GM12878 (cell line): ENCODE measurements around the gene EPB41. TPM values are rescaled to one million over a fixed set of nuclear protein-coding genes. Genes with fewer than 3 reads are reported as not detected.

Experiments
- ATF3 ChIP-seq: IDR thresholded peaks from 2 replicates; pipeline ENCODE4 v1.6.1; 2011; ENCODE audit warnings: low read depth, mild to moderate bottlenecking, low read length, moderate library complexity, borderline replicate concordance; ENCODE audit errors: extremely low read depth
- BHLHE40 ChIP-seq, 2 experiments: fragments of 450-650 bp in 1 of 2; IDR thresholded peaks; 2 replicates each; pipeline ENCODE4 v1.6.1; 2011 to 2017; ENCODE audit warnings: low read depth in 2 of 2, borderline replicate concordance in 1 of 2, improper control_type of control experiment in 1 of 2, low read length in 1 of 2, mild to moderate bottlenecking in 1 of 2
- BRCA1 ChIP-seq: IDR thresholded peaks from 2 replicates; pipeline ENCODE4 v1.6.1; 2011; ENCODE audit warnings: low read depth, low read length, improper control_type of control experiment
- CBX3 ChIP-seq: fragments of 200-600 bp; sonication (generic); IDR thresholded peaks from 2 replicates; pipeline ENCODE4 v1.6.1; 2016; ENCODE audit warnings: low read depth, borderline replicate concordance
- E4F1 ChIP-seq: fragments of 450-650 bp; IDR thresholded peaks from 2 replicates; pipeline ENCODE4 v1.6.1; 2018; ENCODE audit warnings: borderline replicate concordance, mild to moderate bottlenecking; ENCODE audit not compliant: partially characterized antibody
- HDGF ChIP-seq: fragments of 450-650 bp; IDR thresholded peaks from 2 replicates; pipeline ENCODE4 v1.6.1; 2016; ENCODE audit warnings: antibody characterized with exemption
- MTA2 ChIP-seq: fragments of 450-650 bp; IDR thresholded peaks from 2 replicates; pipeline ENCODE4 v1.6.1; 2016; ENCODE audit warnings: low read depth, mild to moderate bottlenecking, moderate library complexity
- POLR2AphosphoS2 ChIP-seq: IDR thresholded peaks from 2 replicates; pipeline ENCODE4 v1.6.1; 2011; ENCODE audit warnings: low read depth, mild to moderate bottlenecking, low read length, improper control_type of control experiment, moderate library complexity
- PRDM15 ChIP-seq: fragments of 450-650 bp; formaldehyde crosslinking; IDR thresholded peaks from 2 replicates; pipeline ENCODE4 v1.4.0; 2020; ENCODE audit warnings: mild to moderate bottlenecking, moderate library complexity
- RELB ChIP-seq: fragments of 450-650 bp; IDR thresholded peaks from 2 replicates; pipeline ENCODE4 v1.6.1; 2017; ENCODE audit warnings: low read depth, mild to moderate bottlenecking, moderate library complexity
- SMAD5 ChIP-seq: IDR thresholded peaks from 2 replicates; pipeline ENCODE4 v1.6.1; 2016; ENCODE audit warnings: antibody characterized with exemption, low read depth
- SMARCA5 ChIP-seq: fragments of 450-650 bp; IDR thresholded peaks from 2 replicates; pipeline ENCODE4 v1.6.1; 2017; ENCODE audit warnings: mild to moderate bottlenecking
- STAT1 ChIP-seq: fragments of 450-650 bp; conservative IDR thresholded peaks from 2 replicates; pipeline ENCODE4 v1.6.1; 2014; ENCODE audit warnings: antibody characterized with exemption, mild to moderate bottlenecking
- TBL1XR1 ChIP-seq: IDR thresholded peaks from 2 replicates; pipeline ENCODE4 v1.6.1; 2012; ENCODE audit warnings: low read depth, low read length, improper control_type of control experiment
- ZBTB11 ChIP-seq: fragments of 450-650 bp; formaldehyde crosslinking; IDR thresholded peaks from 2 replicates; pipeline ENCODE4 v1.5.0; 2022; ENCODE audit warnings: mild to moderate bottlenecking, missing genetic modification characterization
- polyA plus RNA-seq, 11 experiments: library from polyadenylated mRNA; depleted of rRNA in 4 of 11; unstranded in 6 of 11; stranded (reverse) in 5 of 11; fragments of >200 nt; fragmentation: Nextera tagmentation in 4 of 11; fragmentation: Illumina TruSeq in 1 of 11; extraction: Ambion mirVana in 4 of 11; extraction: Trizol in 1 of 11; gene quantifications; 1 replicate in 1 of 11; 2 replicates in 10 of 11; pipeline versions ENCODE4 v1.2.1 to v1.2.3, GENCODE V29; 2011 to 2016; ENCODE audit warnings: inconsistent platforms in 2 of 11, missing spikeins in 2 of 11, low read depth in 1 of 11
- total RNA-seq, 4 experiments: library from RNA; depleted of rRNA in 3 of 4; stranded (reverse); fragments of >200 nt in 3 of 4; fragmentation: Illumina TruSeq in 1 of 4; extraction: Trizol in 1 of 4; gene quantifications; 2 replicates each; pipeline versions ENCODE4 v1.2.1 to v1.2.3, GENCODE V29; 2013 to 2021

EPB41 gene
- total and polyA plus RNA-seq, 10 of the 15 experiments (the other 5 are each of a cell fraction or from before 2014, with no cell fraction given) = 1.1 to 77.6 (median 58.8) TPM

- TF ChIP-seq E4F1 = no peak
- TF ChIP-seq MTA2 = no peak
- TF ChIP-seq SMAD5 = no peak
- TF ChIP-seq HDGF = no peak; the same call in 1 of the 2 replicates
- TF ChIP-seq BRCA1 = no peak
- no peak for TF ChIP-seq PRDM15 (CRISPR knock-in tag)
- TF ChIP-seq CBX3 = no peak
- peak; percentile 64; the same call in 1 of the 2 replicates for TF ChIP-seq SMARCA5
- no peak for TF ChIP-seq ATF3
- TF ChIP-seq ZBTB11 (CRISPR knock-in tag) = no peak
- TF ChIP-seq TBL1XR1 = 0 out of 2 replicates have a peak, but pooled peaks have one; percentile 24
- TF ChIP-seq BHLHE40 (IDR thresholded peaks at IDR 0.05; ENCODE audit: borderline replicate concordance in 1 of 2, low read depth in 2 of 2, low read length in 1 of 2) = 0 out of 4 replicates have a peak, but pooled peaks have one; percentile 16 to 38
- TF ChIP-seq POLR2AphosphoS2 = no peak
- peak; percentile 78 for TF ChIP-seq RELB
- no peak for TF ChIP-seq STAT1
These were observed 27.5 kb upstream of the EPB41 start (continued) for GRCh38 chr1:28886731-28887418.
